Measurements from ENCODE around the gene KBTBD6.

GRCh38 chr13:41107104-41107571 is 25.5 kb downstream of the KBTBD6 start:
- TF ChIP-seq HSF1 (IDR thresholded peaks at IDR 0.05; ENCODE audit: low read depth, low read length) (no peak), BACH1 (IDR thresholded peaks at IDR 0.05; ENCODE audit: borderline replicate concordance) (no peak)
- TF ChIP-seq, protein P1, sequence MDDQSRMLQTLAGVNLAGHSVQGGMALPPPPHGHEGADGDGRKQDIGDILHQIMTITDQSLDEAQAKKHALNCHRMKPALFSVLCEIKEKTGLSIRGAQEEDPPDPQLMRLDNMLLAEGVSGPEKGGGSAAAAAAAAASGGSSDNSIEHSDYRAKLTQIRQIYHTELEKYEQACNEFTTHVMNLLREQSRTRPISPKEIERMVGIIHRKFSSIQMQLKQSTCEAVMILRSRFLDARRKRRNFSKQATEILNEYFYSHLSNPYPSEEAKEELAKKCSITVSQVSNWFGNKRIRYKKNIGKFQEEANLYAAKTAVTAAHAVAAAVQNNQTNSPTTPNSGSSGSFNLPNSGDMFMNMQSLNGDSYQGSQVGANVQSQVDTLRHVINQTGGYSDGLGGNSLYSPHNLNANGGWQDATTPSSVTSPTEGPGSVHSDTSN (IDR thresholded peaks at IDR 0.05; ENCODE audit: insufficient replicate concordance, low read depth, low read length) = no peak
- TF ChIP-seq, protein P2, sequence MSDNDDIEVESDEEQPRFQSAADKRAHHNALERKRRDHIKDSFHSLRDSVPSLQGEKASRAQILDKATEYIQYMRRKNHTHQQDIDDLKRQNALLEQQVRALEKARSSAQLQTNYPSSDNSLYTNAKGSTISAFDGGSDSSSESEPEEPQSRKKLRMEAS (IDR thresholded peaks at IDR 0.05; ENCODE audit: low read depth, low read length) = no peak

Measured in GM12878 (cell line).